HG03280 (cell line): ENCODE data around the gene UMPS.

Source experiments
- ATAC-seq: cut with Tn5 transposase; IDR thresholded peaks from one replicate; pipeline ENCODE4 v1.9.1; 2021; ENCODE audit warnings: mild to moderate bottlenecking, moderate library complexity; ENCODE audit not compliant: unreplicated experiment

The UMPS gene

GRCh38 chr3:124797426-124797945 is 67.2 kb downstream of the UMPS start:
- ATAC-seq = no peak
